SK-N-SH (cell line): ENCODE measurements around the gene PEX11A. TPM values are rescaled to one million over a fixed set of nuclear protein-coding genes. Genes with fewer than 3 reads are reported as not detected.

Experiments
- CTCF ChIA-PET: fragments of 300-600, 350-600 bp; formaldehyde crosslinking; extraction: SDS; loops from one replicate; lab custom pipeline; 2021; lab: Yijun Ruan, JAX
- POLR2A ChIA-PET: fragments of 350-600 bp; sonication (Branson Sonifier 250); formaldehyde crosslinking; extraction: SDS; loops from one replicate; lab custom pipeline; 2020; ENCODE audit warnings: antibody characterized with exemption, inconsistent platforms; lab: Yijun Ruan, JAX
- DNase-seq: peaks from one replicate; pipeline ENCODE4 v3.0.0; 2012
- H2AFZ ChIP-seq: fragments of 200-600 bp; sonication (generic); 2 replicates; pipeline ENCODE4 v1.8.1; 2016; ENCODE audit warnings: antibody characterized with exemption, mild to moderate bottlenecking, low read depth
- H3F3A ChIP-seq: fragments of 200-600 bp; sonication (generic); replicated peaks from 2 replicates; pipeline ENCODE3; 2016; ENCODE audit warnings: antibody characterized with exemption, mild to moderate bottlenecking; ENCODE audit not compliant: insufficient read depth
- H3K27ac ChIP-seq, 2 experiments: fragments of 200-500 bp in 1 of 2; fragments of 200-600 bp in 1 of 2; sonication (Bioruptor generic) in 1 of 2; sonication (generic), shearing (Covaris generic) in 1 of 2; 2 replicates each; pipeline versions ENCODE4 v1.5.1 to v1.6.1; 2014 to 2016; ENCODE audit warnings: low read depth in 2 of 2, inconsistent platforms in 1 of 2, low read length in 1 of 2, mild to moderate bottlenecking in 1 of 2, mixed read lengths in 1 of 2
- H3K27me3 ChIP-seq: fragments of 200-600 bp; sonication (generic), shearing (Covaris generic); 2 replicates; pipeline ENCODE4 v1.6.1; 2016; ENCODE audit warnings: mixed run types; ENCODE audit not compliant: insufficient read depth
- H3K36me3 ChIP-seq, 2 experiments: fragments of 200-500 bp in 1 of 2; fragments of 200-600 bp in 1 of 2; sonication (Bioruptor generic) in 1 of 2; sonication (generic) in 1 of 2; replicated peaks in 1 of 2; 2 replicates each; pipeline versions ENCODE3 to v1.5.1; 2014 to 2016; ENCODE audit warnings: low read length in 1 of 2, mild to moderate bottlenecking in 1 of 2; ENCODE audit not compliant: insufficient read depth in 2 of 2, control insufficient read depth in 1 of 2
- H3K4me1 ChIP-seq, 2 experiments: fragments of 200-500 bp in 1 of 2; fragments of 200-600 bp in 1 of 2; sonication (Bioruptor generic) in 1 of 2; sonication (generic), shearing (Covaris generic) in 1 of 2; 2 replicates each; pipeline versions ENCODE4 v1.5.1 to v1.6.1; 2014 to 2016; ENCODE audit warnings: low read depth in 1 of 2, low read length in 1 of 2, mixed run types in 1 of 2; ENCODE audit not compliant: insufficient read depth in 2 of 2, control insufficient read depth in 1 of 2
- H3K4me2 ChIP-seq: fragments of 200-600 bp; sonication (generic), shearing (Covaris generic); 2 replicates; pipeline ENCODE4 v1.6.1; 2017; ENCODE audit warnings: mixed run types
- H3K4me3 ChIP-seq, 2 experiments: fragments of 200-500 bp in 1 of 2; fragments of 200-600 bp in 1 of 2; sonication (Bioruptor generic) in 1 of 2; sonication (generic), shearing (Covaris generic) in 1 of 2; 2 replicates each; pipeline versions ENCODE4 v1.5.1 to v1.8.1; 2014 to 2016; ENCODE audit warnings: low read depth in 2 of 2, inconsistent platforms in 1 of 2, low read length in 1 of 2, mild to moderate bottlenecking in 1 of 2, mixed read lengths in 1 of 2, moderate library complexity in 1 of 2
- H3K79me2 ChIP-seq: fragments of 200-600 bp; sonication (generic); 2 replicates; pipeline ENCODE4 v1.8.1; 2017; ENCODE audit warnings: mild to moderate bottlenecking; ENCODE audit not compliant: insufficient read depth
- H3K9ac ChIP-seq: fragments of 200-600 bp; sonication (generic); 2 replicates; pipeline ENCODE4 v1.6.1; 2017; ENCODE audit warnings: mixed run types
- H3K9me2 ChIP-seq: fragments of 200-600 bp; sonication (generic); 2 replicates; pipeline ENCODE4 v1.6.1; 2017; ENCODE audit warnings: mixed run types
- H3K9me3 ChIP-seq: fragments of 200-600 bp; sonication (generic); 2 replicates; pipeline ENCODE4 v1.6.1; 2017; ENCODE audit warnings: mixed run types, mild to moderate bottlenecking, moderate library complexity
- H4K20me1 ChIP-seq: fragments of 200-600 bp; sonication (generic); 2 replicates; pipeline ENCODE4 v1.6.1; 2017; ENCODE audit warnings: mild to moderate bottlenecking, mixed run types; ENCODE audit not compliant: insufficient read depth
- EP300 ChIP-seq, 2 experiments: IDR thresholded peaks; 2 replicates each; pipeline versions ENCODE4 v1.4.0 to v1.6.1; 2012; ENCODE audit warnings: borderline replicate concordance in 1 of 2, low read depth in 1 of 2, low read length in 1 of 2
- EZH2phosphoT487 ChIP-seq: fragments of 200-600 bp; sonication (generic); IDR thresholded peaks from 2 replicates; pipeline ENCODE4 v1.6.1; 2017; ENCODE audit warnings: low read depth, mixed run types, mild to moderate bottlenecking, antibody characterized with exemption, moderate library complexity, borderline replicate concordance
- FOXM1 ChIP-seq: IDR thresholded peaks from 2 replicates; pipeline ENCODE4 v1.4.0; 2012; ENCODE audit warnings: low read depth, mild to moderate bottlenecking
- JUND ChIP-seq: IDR thresholded peaks from 2 replicates; pipeline ENCODE4 v1.4.0; 2012
- NFIC ChIP-seq: IDR thresholded peaks from 2 replicates; pipeline ENCODE4 v1.4.0; 2012; ENCODE audit warnings: borderline replicate concordance
- RAD21 ChIP-seq: IDR thresholded peaks from 2 replicates; pipeline ENCODE4 v1.6.1; 2012; ENCODE audit warnings: mild to moderate bottlenecking, low read length
- RCOR1 ChIP-seq: fragments of 150-350 bp; IDR thresholded peaks from 2 replicates; pipeline ENCODE4 v1.6.1; 2017; ENCODE audit warnings: antibody characterized with exemption, low read length
- RXRA ChIP-seq: IDR thresholded peaks from 2 replicates; pipeline ENCODE4 v1.4.0; 2012; ENCODE audit warnings: low read depth, mild to moderate bottlenecking, borderline replicate concordance
- SMC3 ChIP-seq: IDR thresholded peaks from 2 replicates; pipeline ENCODE4 v1.6.1; 2012; ENCODE audit warnings: low read depth, low read length, improper control_type of control experiment
- TAF1 ChIP-seq: IDR thresholded peaks from 2 replicates; pipeline ENCODE4 v1.6.1; 2012; ENCODE audit warnings: low read depth, mild to moderate bottlenecking, low read length, moderate library complexity, borderline replicate concordance
- WGBS: methylation state at CpG from one replicate; pipeline ENCODE4 v1.1.6; 2017; ENCODE audit warnings: low lambda C conversion rate; 5-methylcytosine and 5-hydroxymethylcytosine counted together
- polyA plus RNA-seq, 3 experiments: library from polyadenylated mRNA; depleted of rRNA; stranded (reverse); fragments of >200 nt; gene quantifications; 2 replicates each; pipeline ENCODE4 v1.2.3, GENCODE V29; 2012
- TF ChIP-seq, protein P1 (sequence below): fragments of 150-350 bp; IDR thresholded peaks from 2 replicates; pipeline ENCODE4 v1.6.1; 2016; ENCODE audit warnings: mild to moderate bottlenecking, low read depth, low read length
- TF ChIP-seq, protein P2 (sequence below): IDR thresholded peaks from 2 replicates; pipeline ENCODE4 v1.6.1; 2012; ENCODE audit warnings: mild to moderate bottlenecking, low read depth, low read length, moderate library complexity

Gene PEX11A
- polyA plus RNA-seq, 1 of the 3 experiments (the other 2 are of a cell fraction), result 6.1 TPM

DNA sequence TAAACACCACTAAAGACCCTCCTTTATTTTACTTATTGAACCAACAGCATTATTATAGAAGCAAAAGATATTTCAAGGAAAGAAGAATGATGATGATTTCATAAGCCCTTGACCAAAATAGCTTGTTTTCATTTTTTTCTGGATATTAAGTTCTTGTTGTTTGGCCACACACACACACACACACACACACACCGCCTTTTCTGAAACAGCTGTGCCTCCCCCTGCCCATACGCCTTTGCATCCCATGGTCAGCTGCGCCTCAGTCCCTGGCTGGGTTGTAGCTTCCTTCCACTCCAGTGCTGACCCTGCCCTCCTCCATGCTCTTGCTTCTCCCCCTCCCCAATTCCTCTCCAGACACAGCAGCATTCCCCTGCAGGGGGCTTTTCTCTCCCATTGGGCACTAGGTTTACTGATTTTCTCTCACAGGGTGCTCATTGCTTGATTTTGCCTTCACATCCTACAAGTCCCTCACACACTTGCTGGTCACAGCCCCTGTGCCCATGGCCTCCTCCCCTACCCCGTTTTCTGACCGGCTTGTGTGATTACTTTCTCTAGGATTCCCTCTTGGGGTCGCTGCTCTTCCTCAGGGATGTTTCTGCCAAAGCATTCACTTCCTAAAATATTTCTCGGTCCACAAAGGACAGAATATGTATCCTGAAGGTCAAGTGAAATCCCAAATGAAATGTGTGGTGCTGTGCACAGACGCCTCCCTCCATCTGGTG lies 42.1 kb upstream of the PEX11A start:
- no peaks in the 10 kb centered on the region for H3K36me3 ChIP-seq
- H4K20me1 ChIP-seq, result no peaks in the 10 kb centered on the region
- DNase-seq, result no peak
- H3K9ac ChIP-seq, result no peak overlapping the region
- no peaks in the 10 kb centered on the region for H3K9me2 ChIP-seq
- no peaks in the 10 kb centered on the region for H3K9me3 ChIP-seq
- no peak overlapping the region for H2AFZ ChIP-seq
- H3K27me3 ChIP-seq, result peaks cover 17% of the 10 kb centered on the region
- no peaks in the 10 kb centered on the region for H3F3A ChIP-seq
- CTCF ChIA-PET, result interaction anchor here (0.8 to 1.6 kb wide), 3 partner anchors 8 to 143 kb away, joined by 3 to 11 read pairs (median 5); no protein-coding TSS in a partner anchor
- H3K4me1 ChIP-seq, result no peaks in the 10 kb centered on the region
- no peak overlapping the region for H3K4me2 ChIP-seq
- no peak for TF ChIP-seq EP300 (IDR thresholded peaks at IDR 0.05; ENCODE audit: borderline replicate concordance in 1 of 2, low read depth in 1 of 2, low read length in 1 of 2)
- no peak for TF ChIP-seq RAD21
- TF ChIP-seq TAF1, result no peak
- no peak for TF ChIP-seq RCOR1
- TF ChIP-seq JUND, result no peak
- TF ChIP-seq, protein P1, sequence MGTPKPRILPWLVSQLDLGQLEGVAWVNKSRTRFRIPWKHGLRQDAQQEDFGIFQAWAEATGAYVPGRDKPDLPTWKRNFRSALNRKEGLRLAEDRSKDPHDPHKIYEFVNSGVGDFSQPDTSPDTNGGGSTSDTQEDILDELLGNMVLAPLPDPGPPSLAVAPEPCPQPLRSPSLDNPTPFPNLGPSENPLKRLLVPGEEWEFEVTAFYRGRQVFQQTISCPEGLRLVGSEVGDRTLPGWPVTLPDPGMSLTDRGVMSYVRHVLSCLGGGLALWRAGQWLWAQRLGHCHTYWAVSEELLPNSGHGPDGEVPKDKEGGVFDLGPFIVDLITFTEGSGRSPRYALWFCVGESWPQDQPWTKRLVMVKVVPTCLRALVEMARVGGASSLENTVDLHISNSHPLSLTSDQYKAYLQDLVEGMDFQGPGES, result no peak
- no peak for TF ChIP-seq RXRA
- TF ChIP-seq EZH2phosphoT487, result no peak
- TF ChIP-seq SMC3, result no peak
- TF ChIP-seq, protein P2, sequence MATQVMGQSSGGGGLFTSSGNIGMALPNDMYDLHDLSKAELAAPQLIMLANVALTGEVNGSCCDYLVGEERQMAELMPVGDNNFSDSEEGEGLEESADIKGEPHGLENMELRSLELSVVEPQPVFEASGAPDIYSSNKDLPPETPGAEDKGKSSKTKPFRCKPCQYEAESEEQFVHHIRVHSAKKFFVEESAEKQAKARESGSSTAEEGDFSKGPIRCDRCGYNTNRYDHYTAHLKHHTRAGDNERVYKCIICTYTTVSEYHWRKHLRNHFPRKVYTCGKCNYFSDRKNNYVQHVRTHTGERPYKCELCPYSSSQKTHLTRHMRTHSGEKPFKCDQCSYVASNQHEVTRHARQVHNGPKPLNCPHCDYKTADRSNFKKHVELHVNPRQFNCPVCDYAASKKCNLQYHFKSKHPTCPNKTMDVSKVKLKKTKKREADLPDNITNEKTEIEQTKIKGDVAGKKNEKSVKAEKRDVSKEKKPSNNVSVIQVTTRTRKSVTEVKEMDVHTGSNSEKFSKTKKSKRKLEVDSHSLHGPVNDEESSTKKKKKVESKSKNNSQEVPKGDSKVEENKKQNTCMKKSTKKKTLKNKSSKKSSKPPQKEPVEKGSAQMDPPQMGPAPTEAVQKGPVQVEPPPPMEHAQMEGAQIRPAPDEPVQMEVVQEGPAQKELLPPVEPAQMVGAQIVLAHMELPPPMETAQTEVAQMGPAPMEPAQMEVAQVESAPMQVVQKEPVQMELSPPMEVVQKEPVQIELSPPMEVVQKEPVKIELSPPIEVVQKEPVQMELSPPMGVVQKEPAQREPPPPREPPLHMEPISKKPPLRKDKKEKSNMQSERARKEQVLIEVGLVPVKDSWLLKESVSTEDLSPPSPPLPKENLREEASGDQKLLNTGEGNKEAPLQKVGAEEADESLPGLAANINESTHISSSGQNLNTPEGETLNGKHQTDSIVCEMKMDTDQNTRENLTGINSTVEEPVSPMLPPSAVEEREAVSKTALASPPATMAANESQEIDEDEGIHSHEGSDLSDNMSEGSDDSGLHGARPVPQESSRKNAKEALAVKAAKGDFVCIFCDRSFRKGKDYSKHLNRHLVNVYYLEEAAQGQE, result no peak
- TF ChIP-seq NFIC, result no peak
- no peak for TF ChIP-seq FOXM1
- no peak overlapping the region for H3K27ac ChIP-seq
- H3K79me2 ChIP-seq, result no peaks in the 10 kb centered on the region
- WGBS, result 64% methylated on average over 8 of the region's 8 CpGs
- no peak overlapping the region for H3K4me3 ChIP-seq
- POLR2A ChIA-PET, result interaction anchor here (0.6 kb wide), 1 partner anchor 111 kb away, joined by 3 read pairs; no protein-coding TSS in a partner anchor
